BLaER1 (cell line): ENCODE measurements around the gene WDR33.

Experiments
- H3K27ac ChIP-seq: shearing (Covaris generic); formaldehyde crosslinking; 2 replicates; pipeline ENCODE4 v1.8.1; 2022
- H3K27me3 ChIP-seq: shearing (Covaris generic); formaldehyde crosslinking; 2 replicates; pipeline ENCODE4 v1.8.1; 2022
- H3K36me3 ChIP-seq: shearing (Covaris generic); formaldehyde crosslinking; 2 replicates; pipeline ENCODE4 v1.8.1; 2022
- H3K4me1 ChIP-seq: shearing (Covaris generic); formaldehyde crosslinking; 2 replicates; pipeline ENCODE4 v1.8.1; 2022
- H3K4me2 ChIP-seq: shearing (Covaris generic); formaldehyde crosslinking; 2 replicates; pipeline ENCODE4 v1.8.1; 2022
- H3K4me3 ChIP-seq: shearing (Covaris generic); formaldehyde crosslinking; 2 replicates; pipeline ENCODE4 v1.8.1; 2022
- H3K9ac ChIP-seq: shearing (Covaris generic); formaldehyde crosslinking; 2 replicates; pipeline ENCODE4 v1.8.1; 2022
- H3K9me3 ChIP-seq: shearing (Covaris generic); formaldehyde crosslinking; 2 replicates; pipeline ENCODE4 v1.8.1; 2022
- H4K20me1 ChIP-seq: shearing (Covaris generic); formaldehyde crosslinking; 2 replicates; pipeline ENCODE4 v1.8.1; 2022
- Cebpa-rat ChIP-seq: shearing (Covaris generic); IDR thresholded peaks from 2 replicates; pipeline ENCODE4 v1.8.1; 2022

WDR33 gene

GRCh38 chr2:127659408-127660290 is 151.3 kb downstream of the WDR33 start:
- H3K27ac ChIP-seq, result peak overlapping the region; percentile 44; the same call in 1 of the 2 replicates
- peaks cover 20% of the 10 kb centered on the region for H3K9me3 ChIP-seq
- peaks cover 43% of the 10 kb centered on the region for H3K4me1 ChIP-seq
- H3K9ac ChIP-seq, result no peak overlapping the region
- peak overlapping the region; percentile 59 for H3K4me2 ChIP-seq
- peaks cover 21% of the 10 kb centered on the region for H3K27me3 ChIP-seq
- peaks cover 14% of the 10 kb centered on the region; the same call in 1 of the 2 replicates for H3K36me3 ChIP-seq
- H4K20me1 ChIP-seq, result peaks cover 17% of the 10 kb centered on the region
- TF ChIP-seq Cebpa-rat, result no peak
- H3K4me3 ChIP-seq, result no peak overlapping the region

- no peak overlapping the region for H3K4me3 ChIP-seq
- H3K4me2 ChIP-seq, result peak overlapping the region; percentile 59
- peaks cover 12% of the 10 kb centered on the region for H3K9me3 ChIP-seq
- H3K9ac ChIP-seq, result no peak overlapping the region
- peaks cover 48% of the 10 kb centered on the region for H3K4me1 ChIP-seq
- TF ChIP-seq Cebpa-rat, result no peak
- H3K27me3 ChIP-seq, result peaks cover 13% of the 10 kb centered on the region
- peaks cover 9% of the 10 kb centered on the region; the same call in 1 of the 2 replicates for H3K36me3 ChIP-seq
- H4K20me1 ChIP-seq, result peaks cover 8% of the 10 kb centered on the region; the same call in 1 of the 2 replicates
- H3K27ac ChIP-seq, result peak overlapping the region; percentile 44; the same call in 1 of the 2 replicates
These were observed 152.1 kb downstream of the WDR33 start for GRCh38 chr2:127658641-127659407.

GRCh38 chr2:127658146-127658545 is 152.8 kb downstream of the WDR33 start:
- Histone ChIP-seq H3K36me3 (peaks cover 8% of the 10 kb centered on the region; the same call in 1 of the 2 replicates), H3K27ac (no peak overlapping the region), H3K4me3 (no peak overlapping the region), H4K20me1 (peaks cover 3% of the 10 kb centered on the region; the same call in 1 of the 2 replicates), H3K4me1 (peaks cover 55% of the 10 kb centered on the region), H3K9ac (no peak overlapping the region), H3K4me2 (peak overlapping the region; percentile 72; the same call in 1 of the 2 replicates), H3K9me3 (peaks cover 10% of the 10 kb centered on the region), H3K27me3 (peaks cover 6% of the 10 kb centered on the region)
- no peak for TF ChIP-seq Cebpa-rat

GRCh38 chr2:127657232-127657595 is 153.8 kb downstream of the WDR33 start:
- no peak for TF ChIP-seq Cebpa-rat
- H3K27ac ChIP-seq, result peak overlapping the region; percentile 40
- peaks cover 10% of the 10 kb centered on the region for H3K9me3 ChIP-seq
- 0 out of 2 replicates have a peak overlapping the region, but pooled peaks have one; percentile 48 for H3K9ac ChIP-seq
- no peaks in the 10 kb centered on the region for H4K20me1 ChIP-seq
- H3K27me3 ChIP-seq, result no peaks in the 10 kb centered on the region
- peaks cover 64% of the 10 kb centered on the region for H3K4me1 ChIP-seq
- H3K4me2 ChIP-seq, result peak overlapping the region; percentile 72
- H3K36me3 ChIP-seq, result peaks cover 5% of the 10 kb centered on the region; the same call in 1 of the 2 replicates
- no peak overlapping the region for H3K4me3 ChIP-seq

GRCh38 chr2:127656569-127657231 is 154.3 kb downstream of the WDR33 start:
- H3K27ac ChIP-seq, result peak overlapping the region; percentile 40; the same call in 1 of the 2 replicates
- no peak overlapping the region for H3K4me3 ChIP-seq
- H3K27me3 ChIP-seq, result no peaks in the 10 kb centered on the region
- peaks cover 10% of the 10 kb centered on the region for H3K9me3 ChIP-seq
- peaks cover 5% of the 10 kb centered on the region; the same call in 1 of the 2 replicates for H3K36me3 ChIP-seq
- H3K9ac ChIP-seq, result 0 out of 2 replicates have a peak overlapping the region, but pooled peaks have one; percentile 48
- no peak for TF ChIP-seq Cebpa-rat
- H4K20me1 ChIP-seq, result no peaks in the 10 kb centered on the region
- H3K4me2 ChIP-seq, result peak overlapping the region; percentile 72
- H3K4me1 ChIP-seq, result peaks cover 69% of the 10 kb centered on the region

- no peaks in the 10 kb centered on the region for H3K27me3 ChIP-seq
- no peak overlapping the region for H3K4me2 ChIP-seq
- no peak for TF ChIP-seq Cebpa-rat
- H3K36me3 ChIP-seq, result peaks cover 4% of the 10 kb centered on the region; the same call in 1 of the 2 replicates
- peaks cover 7% of the 10 kb centered on the region for H3K9me3 ChIP-seq
- H3K4me1 ChIP-seq, result peaks cover 82% of the 10 kb centered on the region
- H3K4me3 ChIP-seq, result no peak overlapping the region
- no peak overlapping the region for H3K9ac ChIP-seq
- no peaks in the 10 kb centered on the region for H4K20me1 ChIP-seq
- no peak overlapping the region for H3K27ac ChIP-seq
These were observed 155.5 kb downstream of the WDR33 start for GRCh38 chr2:127655209-127656073.

- peaks cover under 1% of the 10 kb centered on the region for H3K9me3 ChIP-seq
These were observed 156.2 kb downstream of the WDR33 start for GRCh38 chr2:127654838-127655175.

GRCh38 chr2:127654084-127654837 is 156.7 kb downstream of the WDR33 start:
- H3K9ac ChIP-seq, result no peak overlapping the region; the same call in 1 of the 2 replicates
- no peaks in the 10 kb centered on the region for H3K9me3 ChIP-seq
- no peaks in the 10 kb centered on the region for H3K27me3 ChIP-seq
- no peaks in the 10 kb centered on the region for H3K36me3 ChIP-seq
- peaks cover 84% of the 10 kb centered on the region for H3K4me1 ChIP-seq
- no peak overlapping the region; the same call in 1 of the 2 replicates for H3K27ac ChIP-seq
- TF ChIP-seq Cebpa-rat, result no peak
- H3K4me3 ChIP-seq, result no peak overlapping the region
- peak overlapping the region; percentile 89; the same call in 1 of the 2 replicates for H3K4me2 ChIP-seq
- H4K20me1 ChIP-seq, result no peaks in the 10 kb centered on the region

More at GRCh38 chr2:127654838-127655175, 156.2 kb downstream of the WDR33 start:
- Histone ChIP-seq H4K20me1 (no peaks in the 10 kb centered on the region), H3K4me1 (peaks cover 84% of the 10 kb centered on the region), H3K36me3 (no peaks in the 10 kb centered on the region), H3K27ac (no peak overlapping the region), H3K4me3 (no peak overlapping the region), H3K27me3 (no peaks in the 10 kb centered on the region), H3K9ac (no peak overlapping the region), H3K4me2 (no peak overlapping the region)
- no peak for TF ChIP-seq Cebpa-rat
